ENCODE results near the gene CCSER1.
"Not testable (repeated sequence)": the region's sequence is repeated elsewhere in the genome, so short reads cannot be mapped to it uniquely, and the experiment has no call there.

CCSER1 gene

DNA sequence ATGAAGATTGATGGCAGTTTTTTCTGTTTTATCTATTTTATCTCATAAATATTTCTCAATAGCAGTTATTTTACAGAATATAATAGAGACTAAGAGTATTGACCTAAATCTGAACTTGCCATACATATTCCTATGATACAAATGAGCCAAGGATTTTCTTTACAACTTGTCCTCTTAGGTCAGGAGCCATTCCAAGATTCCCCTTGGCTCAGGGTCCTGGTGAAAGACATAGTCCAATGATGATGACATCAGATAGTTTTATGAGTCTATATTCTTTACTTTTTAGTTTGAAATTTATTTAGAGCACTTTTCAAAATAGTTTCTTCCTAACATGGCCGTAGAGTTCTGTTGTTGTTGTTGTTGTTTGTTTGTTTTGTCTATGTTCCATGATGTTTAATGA lies 1307.4 kb downstream of the CCSER1 start:
- TF ChIP-seq, protein P1, sequence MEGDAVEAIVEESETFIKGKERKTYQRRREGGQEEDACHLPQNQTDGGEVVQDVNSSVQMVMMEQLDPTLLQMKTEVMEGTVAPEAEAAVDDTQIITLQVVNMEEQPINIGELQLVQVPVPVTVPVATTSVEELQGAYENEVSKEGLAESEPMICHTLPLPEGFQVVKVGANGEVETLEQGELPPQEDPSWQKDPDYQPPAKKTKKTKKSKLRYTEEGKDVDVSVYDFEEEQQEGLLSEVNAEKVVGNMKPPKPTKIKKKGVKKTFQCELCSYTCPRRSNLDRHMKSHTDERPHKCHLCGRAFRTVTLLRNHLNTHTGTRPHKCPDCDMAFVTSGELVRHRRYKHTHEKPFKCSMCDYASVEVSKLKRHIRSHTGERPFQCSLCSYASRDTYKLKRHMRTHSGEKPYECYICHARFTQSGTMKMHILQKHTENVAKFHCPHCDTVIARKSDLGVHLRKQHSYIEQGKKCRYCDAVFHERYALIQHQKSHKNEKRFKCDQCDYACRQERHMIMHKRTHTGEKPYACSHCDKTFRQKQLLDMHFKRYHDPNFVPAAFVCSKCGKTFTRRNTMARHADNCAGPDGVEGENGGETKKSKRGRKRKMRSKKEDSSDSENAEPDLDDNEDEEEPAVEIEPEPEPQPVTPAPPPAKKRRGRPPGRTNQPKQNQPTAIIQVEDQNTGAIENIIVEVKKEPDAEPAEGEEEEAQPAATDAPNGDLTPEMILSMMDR (conservative IDR thresholded peaks at IDR 0.05) = no peak
- H3K27ac ChIP-seq = no peak overlapping the region

DNA sequence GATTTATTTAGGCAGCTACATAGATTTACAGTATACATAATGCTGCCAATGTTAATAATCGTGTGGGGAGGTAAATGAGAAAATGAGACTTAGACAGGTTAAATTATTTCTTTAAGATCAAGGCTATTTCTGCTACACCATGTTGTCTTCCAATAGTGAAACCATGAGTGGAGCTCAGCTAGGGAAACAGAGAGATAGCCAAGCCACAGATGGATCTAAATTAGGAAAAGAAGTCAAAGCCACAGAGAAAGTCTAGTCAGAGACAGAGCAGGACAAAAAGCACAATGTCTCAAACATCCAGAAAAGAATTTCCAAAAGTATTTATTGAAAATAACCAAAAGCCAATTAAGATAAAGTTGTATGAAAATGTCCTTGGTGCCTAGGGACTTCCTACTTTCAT lies 1309.4 kb downstream of the CCSER1 start:
- TF ChIP-seq, protein P1 (conservative IDR thresholded peaks at IDR 0.05) = no peak
- H3K27ac ChIP-seq = no peak overlapping the region

DNA sequence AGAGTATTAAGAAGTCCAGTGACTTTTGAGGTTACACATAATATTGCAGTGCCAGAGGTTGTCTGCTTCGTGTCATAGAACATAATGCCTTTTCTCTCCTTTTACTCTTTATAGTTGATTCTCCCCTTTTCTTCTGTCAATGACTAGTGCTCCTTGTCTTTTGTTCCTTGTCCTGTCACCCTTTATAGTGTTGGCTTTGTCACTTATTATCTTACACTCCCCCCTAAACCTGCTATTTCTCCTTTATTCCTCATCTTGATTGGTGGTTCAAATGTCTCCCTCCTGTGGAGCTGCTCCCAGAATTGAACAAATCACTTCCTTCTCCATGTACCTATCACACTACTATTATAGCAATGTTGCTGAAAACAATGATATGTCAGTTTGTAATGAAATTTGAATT lies 1320.0 kb downstream of the CCSER1 start:
- TF ChIP-seq, protein P1 (conservative IDR thresholded peaks at IDR 0.05) = no peak
- H3K27ac ChIP-seq = no peak overlapping the region

DNA sequence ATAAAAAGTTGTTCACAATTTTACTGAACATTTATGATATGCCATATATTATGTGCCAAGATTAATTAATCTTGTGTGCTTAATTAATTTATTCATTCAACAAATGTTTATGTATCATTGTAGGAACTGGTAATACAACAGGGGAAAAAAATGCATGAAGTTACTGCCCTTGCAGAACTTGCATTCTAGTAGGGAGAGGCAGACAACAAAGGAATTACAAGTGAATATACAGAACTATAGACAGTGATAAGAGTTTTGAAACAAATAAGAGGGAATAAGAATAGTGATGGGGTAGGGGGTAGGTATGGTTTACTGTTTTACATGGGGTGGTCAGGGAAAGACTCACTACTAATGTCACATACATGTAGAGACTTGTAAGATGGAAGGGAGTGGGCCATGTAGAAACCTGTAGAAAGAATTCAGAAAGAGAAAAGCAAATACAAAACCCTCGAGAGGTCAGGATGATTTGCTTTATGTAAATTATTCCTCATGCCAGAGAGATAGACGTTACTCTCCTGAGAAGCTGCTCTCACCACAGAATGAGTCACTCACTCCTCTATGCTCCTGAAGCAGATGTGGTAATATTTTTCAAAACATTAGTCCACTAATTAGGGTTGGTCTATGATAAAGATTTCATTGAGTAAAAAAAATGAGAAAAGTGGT lies 1321.6 kb downstream of the CCSER1 start:
- no peak overlapping the region for H3K27ac ChIP-seq
- TF ChIP-seq, protein P1 (conservative IDR thresholded peaks at IDR 0.05) = no peak

DNA sequence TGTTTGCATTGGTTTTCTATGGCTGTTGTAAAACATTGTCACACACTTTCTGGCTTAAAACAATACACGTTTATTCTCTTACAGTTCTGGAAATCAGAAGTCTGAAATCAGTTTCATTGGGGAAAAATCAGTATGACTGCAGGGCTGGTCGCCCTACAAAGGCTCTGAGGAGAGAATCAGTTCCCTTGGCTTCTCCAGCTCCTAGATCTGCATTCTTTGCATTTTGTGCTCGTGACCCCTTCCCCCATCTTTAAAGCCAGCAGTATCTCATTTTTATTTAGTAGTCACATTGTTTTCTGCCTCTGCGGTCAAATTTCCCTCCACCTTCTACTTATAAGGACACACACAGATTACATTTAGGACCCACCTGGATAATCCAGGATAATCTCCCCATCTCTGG lies 1326.9 kb downstream of the CCSER1 start:
- TF ChIP-seq, protein P1 (conservative IDR thresholded peaks at IDR 0.05) = no peak

DNA sequence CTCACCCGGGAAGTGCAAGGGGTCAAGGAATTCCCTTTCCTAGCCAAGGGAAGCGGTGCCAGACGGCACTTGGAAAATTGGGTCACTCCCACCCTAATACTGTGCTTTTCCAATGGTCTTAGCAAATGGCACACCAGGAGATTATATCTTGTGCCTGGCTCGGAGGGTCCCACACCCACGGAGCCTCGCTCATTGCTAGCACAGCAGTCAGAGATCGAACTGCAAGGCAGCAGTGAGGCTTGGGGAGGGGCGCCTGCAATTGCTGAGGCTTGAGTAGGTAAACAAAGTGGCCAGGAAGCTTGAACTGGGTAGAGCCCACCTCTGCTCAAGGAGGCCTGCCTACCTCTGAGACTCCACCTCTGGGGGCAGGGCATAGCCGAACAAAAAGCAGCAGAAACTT lies 1335.4 kb downstream of the CCSER1 start:
- not testable (repeated sequence) for H3K27ac ChIP-seq

More for the DNA sequence above, 1326.9 kb downstream of the CCSER1 start:
- no peak overlapping the region for H3K27ac ChIP-seq

DNA sequence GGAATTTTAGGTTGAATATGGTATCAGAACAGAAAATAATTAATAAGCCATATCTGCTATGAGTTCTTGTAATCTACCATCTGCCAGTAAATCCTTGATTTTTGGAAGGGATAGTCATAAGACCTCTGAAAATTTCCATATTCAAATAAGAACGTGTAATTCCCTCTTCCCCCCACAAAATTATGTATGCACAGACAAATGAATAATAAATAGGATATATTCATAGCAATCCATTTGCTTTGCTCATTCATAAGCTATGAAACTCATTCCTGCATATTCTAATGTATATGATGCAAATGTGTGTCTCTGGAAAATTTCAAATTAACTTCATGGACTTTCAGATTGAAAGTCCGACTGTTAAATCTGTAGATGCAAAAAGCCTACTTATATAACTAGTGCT lies 1343.5 kb downstream of the CCSER1 start:
- TF ChIP-seq, protein P1 (conservative IDR thresholded peaks at IDR 0.05) = no peak

DNA sequence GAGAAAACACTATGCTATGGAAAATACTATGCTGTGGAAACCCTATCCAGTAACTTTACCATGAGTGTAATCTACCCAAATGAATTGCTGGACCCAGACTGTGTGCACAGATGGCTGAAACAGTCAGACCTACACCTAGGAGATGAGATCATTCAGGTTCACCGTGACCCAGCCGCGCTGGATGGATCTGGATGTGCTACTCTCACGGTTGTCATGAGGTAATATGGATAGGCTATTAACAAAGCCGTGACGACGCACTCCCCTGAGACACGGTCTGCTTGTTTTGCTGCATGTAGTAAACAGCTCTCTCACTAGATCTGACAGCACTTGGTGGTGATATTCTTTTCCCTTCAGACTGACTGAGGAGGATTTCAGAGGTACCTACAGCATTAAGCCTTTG lies 1344.1 kb downstream of the CCSER1 start:
- no peak overlapping the region for H3K27ac ChIP-seq
- TF ChIP-seq, protein P1 (conservative IDR thresholded peaks at IDR 0.05) = no peak

More for the DNA sequence above, 1343.5 kb downstream of the CCSER1 start:
- no peak overlapping the region for H3K27ac ChIP-seq
